ENCODE results near the gene HCRT.

The HCRT gene

GRCh38 chr17:42193969-42194899, 9.0 kb upstream of the HCRT start, which contains the start of gene GHDC:
TSS of gene GHDC (minus strand) at chr17:42194494. CDS start at chr17:42193581, 913 bp downstream.
- ChIA-PET POLR2A (interaction anchor here (0.6 to 1.5 kb wide), 11 partner anchors 10 to 353 kb away, joined by 3 to 6 read pairs (median 3); partner anchors contain the start of genes CAVIN1, DNAJC7 and STAT3), CTCF (interaction anchor here (0.6 to 2.6 kb wide), 13 partner anchors 8 to 1646 kb away, joined by 3 to 17 read pairs (median 4); partner anchors contain the start of gene HCRT)
- Histone ChIP-seq H3K4me3 (ENCODE audit: low read depth, low read length) (peak within 1 kb of the TSS; percentile 77), H3K9me3 (ENCODE audit: control insufficient read depth, insufficient read depth, low read depth, low read length) (no peaks in the 10 kb centered on the region), H3K36me3 (ENCODE audit: control insufficient read depth in 2 of 2, insufficient read depth in 1 of 2, low read length in 2 of 2) (no peaks in the 10 kb centered on the region), H3K27ac (ENCODE audit: extremely low read depth, low read depth, low read length) (no peak within 1 kb of the TSS), H3K4me1 (ENCODE audit: control insufficient read depth, insufficient read depth, low read length) (peaks cover 3% of the 10 kb centered on the region; the same call in 1 of the 2 replicates)
- peak; percentile 87 for TF ChIP-seq ZNF335 (tag by site-specific recombination; conservative IDR thresholded peaks at IDR 0.05)
- no peak for TF ChIP-seq ZNF785 (tag by site-specific recombination; IDR thresholded peaks at IDR 0.05)
- peak; percentile 31; the same call in 1 of the 2 replicates for TF ChIP-seq SP7 (tag by site-specific recombination; IDR thresholded peaks at IDR 0.05)
- TF ChIP-seq KLF17 (tag by site-specific recombination; IDR thresholded peaks at IDR 0.05): peak; percentile 20; the same call in 1 of the 2 replicates
- TF ChIP-seq KLF16 (tag by site-specific recombination; IDR thresholded peaks at IDR 0.05): no peak; the same call in 1 of the 2 replicates
- TF ChIP-seq ZNF26 (tag by site-specific recombination; IDR thresholded peaks at IDR 0.05): no peak
- TF ChIP-seq HOXD13 (CRISPR knock-in tag; IDR thresholded peaks at IDR 0.05; ENCODE audit: borderline replicate concordance): no peak
- peak; percentile 86 for TF ChIP-seq ZNF121 (tag by site-specific recombination; IDR thresholded peaks at IDR 0.05)
- 0 out of 2 replicates have a peak, but pooled peaks have one; percentile 62 for TF ChIP-seq ZBTB7A (tag by site-specific recombination; IDR thresholded peaks at IDR 0.05; ENCODE audit: low read depth)
- peak; percentile 93 for TF ChIP-seq ELK4 (IDR thresholded peaks at IDR 0.05; ENCODE audit: borderline replicate concordance, low read depth, low read length)
- no peak for TF ChIP-seq ZFP37 (tag by site-specific recombination; IDR thresholded peaks at IDR 0.05)
- peak; percentile 32; the same call in 1 of the 2 replicates for TF ChIP-seq ZNF645 (tag by site-specific recombination; IDR thresholded peaks at IDR 0.05)
- peak; percentile 37 for TF ChIP-seq SP2 (tag by site-specific recombination; IDR thresholded peaks at IDR 0.05)
- TF ChIP-seq KLF8 (tag by site-specific recombination; IDR thresholded peaks at IDR 0.05): peak; percentile 23; the same call in 1 of the 2 replicates
- TF ChIP-seq ZNF670 (tag by site-specific recombination; IDR thresholded peaks at IDR 0.05; ENCODE audit: low read depth): no peak
- peak; percentile 87 for TF ChIP-seq SP3 (tag by site-specific recombination; IDR thresholded peaks at IDR 0.05)
- no peak for TF ChIP-seq SALL2 (tag by site-specific recombination; IDR thresholded peaks at IDR 0.05; ENCODE audit: borderline replicate concordance)
- TF ChIP-seq ZNF394 (tag by site-specific recombination; IDR thresholded peaks at IDR 0.05; ENCODE audit: borderline replicate concordance): peak; percentile 88; the same call in 1 of the 2 replicates
- TF ChIP-seq ZNF621 (tag by site-specific recombination; IDR thresholded peaks at IDR 0.05): no peak
- TF ChIP-seq OSR2 (tag by site-specific recombination; IDR thresholded peaks at IDR 0.05): no peak
- TF ChIP-seq ZFP3 (tag by site-specific recombination; IDR thresholded peaks at IDR 0.05; ENCODE audit: low read depth): no peak
- no peak for TF ChIP-seq ZNF791 (tag by site-specific recombination; IDR thresholded peaks at IDR 0.05)
- peak; percentile 97 for TF ChIP-seq ZFP69B (tag by site-specific recombination; IDR thresholded peaks at IDR 0.05)
- TF ChIP-seq ZFHX2 (tag by site-specific recombination; conservative IDR thresholded peaks at IDR 0.05): 0 out of 2 replicates have a peak, but pooled peaks have one; percentile 36
- TF ChIP-seq ZNF416 (tag by site-specific recombination; IDR thresholded peaks at IDR 0.05): no peak
- TF ChIP-seq ZNF366 (tag by site-specific recombination; conservative IDR thresholded peaks at IDR 0.05): peak; percentile 62; the same call in 1 of the 2 replicates
- no peak for TF ChIP-seq ZNF311 (tag by site-specific recombination; IDR thresholded peaks at IDR 0.05; ENCODE audit: borderline replicate concordance)
- no peak; the same call in 1 of the 2 replicates for TF ChIP-seq ZNF341 (tag by site-specific recombination; IDR thresholded peaks at IDR 0.05; ENCODE audit: low read depth)
- no peak for TF ChIP-seq ZNF529 (tag by site-specific recombination; IDR thresholded peaks at IDR 0.05; ENCODE audit: insufficient replicate concordance)
- TF ChIP-seq ZXDB (tag by site-specific recombination; IDR thresholded peaks at IDR 0.05): no peak

Data from HEK293 (cell line).